Measurements from ENCODE around the gene ZNF296. TPM values are rescaled to one million over a fixed set of nuclear protein-coding genes. Genes with fewer than 3 reads are reported as not detected.

ZNF296 gene
- total and polyA plus RNA-seq, 2 of the 13 experiments (the other 11 are each of a cell fraction or from before 2014, with no cell fraction given), result 0.26 to 0.62 TPM

DNA sequence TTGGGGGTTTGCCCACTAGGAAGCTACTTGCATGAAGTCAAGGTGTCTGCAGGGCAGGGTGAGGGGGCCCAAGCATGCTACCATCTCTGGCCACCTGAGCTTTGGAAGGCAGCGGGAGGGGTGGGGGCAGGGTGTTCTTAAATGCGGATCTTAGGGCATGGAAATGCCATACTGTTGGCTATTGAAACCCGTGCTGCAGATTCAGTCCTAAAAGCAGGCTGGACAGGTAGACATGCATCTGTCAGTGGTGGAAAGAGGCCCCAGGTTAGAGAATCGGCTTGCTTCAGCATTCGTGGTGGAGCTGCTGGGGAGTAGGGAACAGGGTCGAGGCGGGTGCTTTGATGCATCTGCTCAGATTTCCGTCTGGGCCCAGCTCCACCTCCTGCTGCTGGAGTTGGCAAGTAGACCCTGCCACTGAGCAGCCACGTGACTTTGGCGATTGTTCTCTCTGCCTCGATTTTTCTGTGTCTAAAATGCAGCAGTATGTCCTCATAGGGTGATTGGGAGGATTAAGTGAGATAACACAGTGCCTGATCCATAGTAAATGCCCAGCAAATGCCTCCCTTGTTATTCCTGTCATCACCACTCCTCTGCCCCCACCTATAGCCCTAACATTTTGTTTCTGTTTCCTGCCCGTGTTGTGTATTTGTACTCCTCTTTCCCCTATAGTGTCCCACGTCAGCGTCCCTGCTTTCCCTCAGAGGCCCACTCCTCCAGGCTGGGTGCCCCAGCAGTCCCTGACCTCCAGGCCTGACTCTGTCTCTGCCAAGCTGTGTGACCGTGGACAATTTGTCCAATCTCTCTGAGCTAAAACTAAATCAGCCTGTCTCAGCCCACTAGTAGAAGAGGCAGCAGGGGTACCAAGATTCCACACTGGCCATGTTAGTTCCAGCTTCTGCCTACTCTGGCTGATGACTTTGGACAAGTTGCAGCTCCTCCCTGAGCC is 22.5 kb upstream of the ZNF296 start (continued):
- TF ChIP-seq, protein P1, sequence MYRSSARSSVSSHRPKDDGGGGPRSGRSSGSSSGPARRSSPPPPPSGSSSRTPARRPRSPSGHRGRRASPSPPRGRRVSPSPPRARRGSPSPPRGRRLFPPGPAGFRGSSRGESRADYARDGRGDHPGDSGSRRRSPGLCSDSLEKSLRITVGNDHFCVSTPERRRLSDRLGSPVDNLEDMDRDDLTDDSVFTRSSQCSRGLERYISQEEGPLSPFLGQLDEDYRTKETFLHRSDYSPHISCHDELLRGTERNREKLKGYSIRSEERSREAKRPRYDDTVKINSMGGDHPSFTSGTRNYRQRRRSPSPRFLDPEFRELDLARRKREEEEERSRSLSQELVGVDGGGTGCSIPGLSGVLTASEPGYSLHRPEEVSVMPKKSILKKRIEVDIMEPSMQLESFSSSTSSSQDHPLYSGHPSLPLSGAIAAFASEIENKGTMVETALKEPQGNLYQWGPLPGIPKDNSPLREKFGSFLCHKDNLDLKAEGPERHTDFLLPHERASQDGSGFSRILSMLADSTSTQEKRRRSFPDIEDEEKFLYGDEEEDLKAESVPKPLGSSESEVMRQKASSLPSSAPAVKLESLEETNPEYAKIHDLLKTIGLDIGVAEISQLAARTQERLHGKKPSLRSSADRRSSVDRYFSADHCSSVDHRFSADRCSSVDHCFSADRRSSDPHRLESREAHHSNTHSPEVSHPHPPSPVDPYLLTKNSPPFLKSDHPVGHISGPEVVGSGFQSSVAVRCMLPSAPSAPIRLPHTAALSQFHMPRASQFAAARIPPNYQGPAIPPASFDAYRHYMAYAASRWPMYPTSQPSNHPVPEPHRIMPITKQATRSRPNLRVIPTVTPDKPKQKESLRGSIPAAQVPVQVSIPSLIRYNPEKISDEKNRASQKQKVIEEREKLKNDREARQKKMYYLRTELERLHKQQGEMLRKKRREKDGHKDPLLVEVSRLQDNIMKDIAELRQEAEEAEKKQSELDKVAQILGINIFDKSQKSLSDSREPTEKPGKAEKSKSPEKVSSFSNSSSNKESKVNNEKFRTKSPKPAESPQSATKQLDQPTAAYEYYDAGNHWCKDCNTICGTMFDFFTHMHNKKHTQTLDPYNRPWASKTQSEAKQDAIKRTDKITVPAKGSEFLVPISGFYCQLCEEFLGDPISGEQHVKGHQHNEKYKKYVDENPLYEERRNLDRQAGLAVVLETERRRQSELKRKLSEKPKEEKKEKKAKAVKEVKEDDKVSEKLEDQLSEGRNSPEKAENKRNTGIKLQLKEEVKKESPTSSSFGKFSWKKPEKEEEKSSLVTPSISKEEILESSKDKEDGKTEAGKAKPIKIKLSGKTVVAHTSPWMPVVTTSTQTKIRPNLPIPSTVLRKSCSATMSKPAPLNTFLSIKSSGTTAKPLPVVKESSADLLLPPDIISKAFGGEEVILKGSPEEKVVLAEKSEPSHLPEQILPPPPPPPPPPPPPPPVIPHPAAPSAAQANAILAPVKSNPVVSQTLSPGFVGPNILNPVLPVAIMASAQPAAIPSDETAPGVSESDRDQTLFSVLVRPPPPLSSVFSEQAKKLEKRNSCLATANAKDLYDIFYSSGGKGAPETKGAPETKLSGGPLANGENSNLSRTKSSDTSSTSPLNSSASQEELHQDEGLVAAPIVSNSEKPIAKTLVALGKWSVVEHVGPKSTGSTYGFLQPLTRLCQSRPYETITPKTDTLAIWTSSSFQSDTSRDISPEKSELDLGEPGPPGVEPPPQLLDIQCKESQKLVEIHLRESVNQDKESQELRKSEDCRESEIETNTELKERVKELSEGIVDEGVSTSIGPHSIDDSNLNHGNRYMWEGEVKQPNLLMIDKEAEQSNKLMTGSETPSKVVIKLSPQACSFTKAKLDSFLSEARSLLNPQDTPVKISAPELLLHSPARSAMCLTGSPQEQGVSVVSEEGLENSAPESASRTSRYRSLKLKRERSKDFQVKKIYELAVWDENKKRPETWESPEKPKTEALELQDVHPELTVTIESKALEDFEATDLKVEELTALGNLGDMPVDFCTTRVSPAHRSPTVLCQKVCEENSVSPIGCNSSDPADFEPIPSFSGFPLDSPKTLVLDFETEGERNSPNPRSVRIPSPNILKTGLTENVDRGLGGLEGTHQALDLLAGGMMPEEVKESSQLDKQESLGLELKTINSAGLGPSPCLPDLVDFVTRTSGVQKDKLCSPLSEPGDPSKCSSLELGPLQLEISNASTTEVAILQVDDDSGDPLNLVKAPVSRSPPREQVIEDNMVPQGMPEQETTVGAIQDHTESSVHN (CRISPR knock-in tag; IDR thresholded peaks at IDR 0.05), result 0 out of 2 replicates have a peak, but pooled peaks have one; percentile 11
- TF ChIP-seq SPEN (CRISPR knock-in tag; IDR thresholded peaks at IDR 0.05; ENCODE audit: low read depth) (peak; percentile 13; the same call in 1 of the 2 replicates), ZNF343 (CRISPR knock-in tag; IDR thresholded peaks at IDR 0.05) (0 out of 2 replicates have a peak, but pooled peaks have one; percentile 24)
- TF ChIP-seq, protein P2, sequence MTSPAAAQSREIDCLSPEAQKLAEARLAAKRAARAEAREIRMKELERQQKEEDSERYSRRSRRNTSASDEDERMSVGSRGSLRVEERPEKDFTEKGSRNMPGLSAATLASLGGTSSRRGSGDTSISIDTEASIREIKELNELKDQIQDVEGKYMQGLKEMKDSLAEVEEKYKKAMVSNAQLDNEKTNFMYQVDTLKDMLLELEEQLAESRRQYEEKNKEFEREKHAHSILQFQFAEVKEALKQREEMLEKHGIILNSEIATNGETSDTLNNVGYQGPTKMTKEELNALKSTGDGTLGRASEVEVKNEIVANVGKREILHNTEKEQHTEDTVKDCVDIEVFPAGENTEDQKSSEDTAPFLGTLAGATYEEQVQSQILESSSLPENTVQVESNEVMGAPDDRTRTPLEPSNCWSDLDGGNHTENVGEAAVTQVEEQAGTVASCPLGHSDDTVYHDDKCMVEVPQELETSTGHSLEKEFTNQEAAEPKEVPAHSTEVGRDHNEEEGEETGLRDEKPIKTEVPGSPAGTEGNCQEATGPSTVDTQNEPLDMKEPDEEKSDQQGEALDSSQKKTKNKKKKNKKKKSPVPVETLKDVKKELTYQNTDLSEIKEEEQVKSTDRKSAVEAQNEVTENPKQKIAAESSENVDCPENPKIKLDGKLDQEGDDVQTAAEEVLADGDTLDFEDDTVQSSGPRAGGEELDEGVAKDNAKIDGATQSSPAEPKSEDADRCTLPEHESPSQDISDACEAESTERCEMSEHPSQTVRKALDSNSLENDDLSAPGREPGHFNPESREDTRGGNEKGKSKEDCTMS (CRISPR knock-in tag; conservative IDR thresholded peaks at IDR 0.05), result no peak
